H9 (cell line): ENCODE data around the gene VASH1. TPM values are rescaled to one million over a fixed set of nuclear protein-coding genes. Genes with fewer than 3 reads are reported as not detected.

Experiments
- DNase-seq: peaks from one replicate; pipeline ENCODE4 v3.0.0-alpha.2; 2017
- H2AFZ ChIP-seq: one replicate; pipeline ENCODE4 v1.6.1; 2013; ENCODE audit warnings: mild to moderate bottlenecking, low read length, control low read depth, moderate library complexity
- H2AK5ac ChIP-seq: 2 replicates; pipeline ENCODE4 v1.6.1; 2013; ENCODE audit warnings: low read length, control low read depth, mixed read lengths; ENCODE audit not compliant: insufficient read length
- H2BK120ac ChIP-seq: one replicate; pipeline ENCODE4 v1.6.1; 2013; ENCODE audit warnings: low read depth, mild to moderate bottlenecking, low read length, control low read depth, inconsistent platforms; ENCODE audit not compliant: poor library complexity, severe bottlenecking
- H2BK12ac ChIP-seq: 2 replicates; pipeline ENCODE4 v1.6.1; 2013; ENCODE audit warnings: low read length, control low read depth, mixed read lengths, low read depth; ENCODE audit not compliant: insufficient read length
- H2BK15ac ChIP-seq: 2 replicates; pipeline ENCODE4 v1.6.1; 2013; ENCODE audit warnings: low read depth, low read length, control low read depth
- H2BK20ac ChIP-seq: one replicate; pipeline ENCODE4 v1.6.1; 2013; ENCODE audit warnings: low read depth, mild to moderate bottlenecking, low read length, control low read depth, inconsistent platforms; ENCODE audit not compliant: poor library complexity, severe bottlenecking
- H2BK5ac ChIP-seq: 2 replicates; pipeline ENCODE4 v1.6.1; 2013; ENCODE audit warnings: low read length, control low read depth, mixed read lengths; ENCODE audit not compliant: insufficient read length
- H3K14ac ChIP-seq: 2 replicates; pipeline ENCODE4 v1.6.1; 2013; ENCODE audit warnings: low read length, control low read depth; ENCODE audit not compliant: insufficient read depth
- H3K18ac ChIP-seq: 2 replicates; pipeline ENCODE4 v1.6.1; 2013; ENCODE audit warnings: low read depth, mild to moderate bottlenecking, mixed read lengths, low read length, control low read depth; ENCODE audit not compliant: insufficient read length
- H3K23ac ChIP-seq: 2 replicates; pipeline ENCODE4 v1.6.1; 2013; ENCODE audit warnings: low read length, control low read depth, mixed read lengths, low read depth; ENCODE audit not compliant: insufficient read length
- H3K23me2 ChIP-seq: 2 replicates; pipeline ENCODE4 v1.6.1; 2013; ENCODE audit warnings: low read depth, mild to moderate bottlenecking, mixed read lengths, low read length, control low read depth; ENCODE audit not compliant: insufficient read length, poor library complexity, severe bottlenecking
- H3K27ac ChIP-seq: 2 replicates; pipeline ENCODE4 v1.5.1; 2013; ENCODE audit warnings: low read length, control low read depth, mixed read lengths, low read depth; ENCODE audit not compliant: insufficient read length
- H3K27me3 ChIP-seq: 2 replicates; pipeline ENCODE4 v1.6.1; 2013; ENCODE audit warnings: low read length, control low read depth, inconsistent platforms; ENCODE audit not compliant: insufficient read depth
- H3K4ac ChIP-seq: 2 replicates; pipeline ENCODE4 v1.6.1; 2013; ENCODE audit warnings: low read depth, mild to moderate bottlenecking, control low read depth, inconsistent platforms, low read length, moderate library complexity
- H3K4me1 ChIP-seq: 2 replicates; pipeline ENCODE4 v1.6.1; 2013; ENCODE audit warnings: low read length, control low read depth, inconsistent platforms; ENCODE audit not compliant: insufficient read depth
- H3K4me2 ChIP-seq: 2 replicates; pipeline ENCODE4 v1.6.1; 2013; ENCODE audit warnings: low read length, control low read depth, mixed read lengths; ENCODE audit not compliant: insufficient read length, insufficient read depth
- H3K56ac ChIP-seq: 2 replicates; pipeline ENCODE4 v1.6.1; 2013; ENCODE audit warnings: low read depth, mild to moderate bottlenecking, mixed read lengths, low read length, control low read depth; ENCODE audit not compliant: insufficient read length
- H3K79me1 ChIP-seq: 2 replicates; pipeline ENCODE4 v1.6.1; 2013; ENCODE audit warnings: low read depth, mild to moderate bottlenecking, moderate library complexity, low read length, control low read depth, inconsistent platforms; ENCODE audit not compliant: insufficient read depth, poor library complexity, severe bottlenecking
- H3K79me2 ChIP-seq: 2 replicates; pipeline ENCODE4 v1.6.1; 2013; ENCODE audit warnings: low read length, control low read depth, inconsistent platforms; ENCODE audit not compliant: insufficient read depth
- H3K9ac ChIP-seq: 2 replicates; pipeline ENCODE4 v1.6.1; 2013; ENCODE audit warnings: low read length, control low read depth, mixed read lengths; ENCODE audit not compliant: insufficient read length; ENCODE audit errors: extremely low read depth
- H3K9me3 ChIP-seq: one replicate; pipeline ENCODE4 v1.6.1; 2013; ENCODE audit warnings: low read depth, low read length, inconsistent platforms; ENCODE audit not compliant: control insufficient read depth
- H3T11ph ChIP-seq: one replicate; pipeline ENCODE4 v1.6.1; 2013; ENCODE audit warnings: mild to moderate bottlenecking, low read length, control low read depth, inconsistent platforms
- H4K20me1 ChIP-seq: one replicate; pipeline ENCODE4 v1.6.1; 2013; ENCODE audit not compliant: control insufficient read depth, insufficient read length, insufficient read depth
- H4K5ac ChIP-seq: 2 replicates; pipeline ENCODE4 v1.6.1; 2013; ENCODE audit warnings: low read depth, mild to moderate bottlenecking, mixed read lengths, low read length, control low read depth; ENCODE audit not compliant: insufficient read length
- H4K8ac ChIP-seq: replicated peaks from 2 replicates; pipeline ENCODE4 v1.6.1; 2013; ENCODE audit warnings: low read length, control low read depth, mixed read lengths, low read depth; ENCODE audit not compliant: insufficient read length
- H4K91ac ChIP-seq: 2 replicates; pipeline ENCODE4 v1.6.1; 2013; ENCODE audit warnings: low read depth, mild to moderate bottlenecking, moderate library complexity, mixed read lengths, low read length, control low read depth; ENCODE audit not compliant: insufficient read length
- H3K27ac Mint-ChIP-seq, 3 experiments: 2 replicates in 2 of 3; 3 replicates in 1 of 3; pipeline ENCODE4 v1.8.0; 2020 to 2021; ENCODE audit warnings: mixed read lengths in 3 of 3, mild to moderate bottlenecking in 1 of 3, moderate library complexity in 1 of 3
- H3K27me3 Mint-ChIP-seq: 2 replicates; pipeline ENCODE4 v1.8.0; 2021; ENCODE audit warnings: low read depth, mild to moderate bottlenecking, moderate library complexity, mixed read lengths
- H3K36me3 Mint-ChIP-seq, 3 experiments: 2 replicates in 2 of 3; 3 replicates in 1 of 3; pipeline ENCODE4 v1.8.0; 2020 to 2021; ENCODE audit warnings: low read depth in 3 of 3, mixed read lengths in 3 of 3; ENCODE audit not compliant: insufficient read depth in 1 of 3
- H3K4me1 Mint-ChIP-seq, 2 experiments: 2 replicates each; pipeline ENCODE4 v1.8.0; 2020; ENCODE audit warnings: mixed read lengths in 2 of 2
- H3K4me3 Mint-ChIP-seq, 2 experiments: 2 replicates in 1 of 2; 3 replicates in 1 of 2; pipeline ENCODE4 v1.8.0; 2020 to 2021; ENCODE audit warnings: mild to moderate bottlenecking in 2 of 2, mixed read lengths in 2 of 2, moderate library complexity in 1 of 2
- H3K9me3 Mint-ChIP-seq, 2 experiments: 2 replicates in 1 of 2; 3 replicates in 1 of 2; pipeline ENCODE4 v1.8.0; 2020; ENCODE audit warnings: mild to moderate bottlenecking in 2 of 2, mixed read lengths in 2 of 2, moderate library complexity in 1 of 2
- WGBS: extraction: QIAGEN DNeasy Blood & Tissue Kit; methylation state at CpG from one replicate; pipeline ENCODE4 v1.1.7; 2013; ENCODE audit warnings: missing lambda C conversion rate, low lambda C conversion rate, mixed read lengths; ENCODE audit not compliant: insufficient read length; ENCODE audit errors: extremely low coverage; 5-methylcytosine and 5-hydroxymethylcytosine counted together
- total RNA-seq: library from RNA; stranded (reverse); gene quantifications from 2 replicates; pipeline ENCODE4 v1.2.1, GENCODE V29; 2021
- TF ChIP-seq, protein P1 (sequence below): fragments of 200-600 bp; sonication (generic); conservative IDR thresholded peaks from 3 replicates; pipeline ENCODE4 v1.8.0; 2021; ENCODE audit warnings: antibody characterized with exemption, mild to moderate bottlenecking

Gene VASH1
- total RNA-seq, 1 experiment from 2014 or later: 5.8 TPM

DNA sequence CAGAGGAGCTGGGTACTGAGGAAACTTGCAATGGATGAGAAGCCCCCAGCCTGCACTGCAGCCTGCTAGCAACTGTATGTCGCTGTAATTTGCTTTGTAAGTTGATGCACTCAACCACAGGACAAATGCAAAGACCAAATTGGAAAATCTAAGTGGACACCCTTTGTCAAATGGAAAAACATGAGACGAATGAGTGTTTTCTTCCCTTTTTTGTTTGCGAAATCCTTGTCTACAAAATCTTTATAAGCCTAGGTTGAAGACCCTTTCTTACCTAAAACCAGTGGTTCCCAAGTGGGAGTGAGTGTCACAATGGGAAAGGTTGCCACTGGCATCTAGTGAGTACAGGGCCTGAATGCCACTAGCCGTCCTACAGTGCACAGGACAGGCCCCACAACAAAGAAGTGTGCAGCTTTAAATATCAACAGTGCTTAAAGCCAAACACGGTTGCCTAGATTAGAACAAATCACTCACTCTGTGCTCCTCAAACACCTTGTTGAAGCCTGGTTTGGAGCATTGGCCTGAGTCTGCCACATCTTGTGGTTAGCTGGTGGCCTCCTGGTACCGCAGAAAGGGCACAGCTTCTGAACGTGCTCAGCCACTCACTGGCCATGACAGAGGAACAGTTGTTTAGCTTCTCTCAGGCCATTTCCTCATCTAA, 7.6 kb upstream of the VASH1 start:
- H3K4ac ChIP-seq: no peak overlapping the region
- peaks cover 29% of the 10 kb centered on the region for H3K27me3 Mint-ChIP-seq
- no peak overlapping the region for H3K23ac ChIP-seq
- no peaks in the 10 kb centered on the region for H3K4me1 Mint-ChIP-seq
- peaks cover 8 to 11% of the 10 kb centered on the region in 2 experiments; a peak in 4 of 5 replicates for H3K9me3 Mint-ChIP-seq
- no peaks in the 10 kb centered on the region for H3K4me1 ChIP-seq
- WGBS: no CpG with 5 or more reads among the region's 7 CpGs
- no peak overlapping the region for H4K91ac ChIP-seq
- H3K23me2 ChIP-seq: no peaks in the 10 kb centered on the region
- H3K9me3 ChIP-seq: no peaks in the 10 kb centered on the region
- H3K9ac ChIP-seq: no peak overlapping the region
- H3K56ac ChIP-seq: no peak overlapping the region
- H3K79me1 ChIP-seq: no peaks in the 10 kb centered on the region
- H3K27ac ChIP-seq: no peak overlapping the region
- no peak overlapping the region for H3K4me2 ChIP-seq
- no peak overlapping the region for H4K5ac ChIP-seq
- no peaks in the 10 kb centered on the region for H3K79me2 ChIP-seq
- H2BK5ac ChIP-seq: no peak overlapping the region
- no peak for DNase-seq
- TF ChIP-seq, protein P1, sequence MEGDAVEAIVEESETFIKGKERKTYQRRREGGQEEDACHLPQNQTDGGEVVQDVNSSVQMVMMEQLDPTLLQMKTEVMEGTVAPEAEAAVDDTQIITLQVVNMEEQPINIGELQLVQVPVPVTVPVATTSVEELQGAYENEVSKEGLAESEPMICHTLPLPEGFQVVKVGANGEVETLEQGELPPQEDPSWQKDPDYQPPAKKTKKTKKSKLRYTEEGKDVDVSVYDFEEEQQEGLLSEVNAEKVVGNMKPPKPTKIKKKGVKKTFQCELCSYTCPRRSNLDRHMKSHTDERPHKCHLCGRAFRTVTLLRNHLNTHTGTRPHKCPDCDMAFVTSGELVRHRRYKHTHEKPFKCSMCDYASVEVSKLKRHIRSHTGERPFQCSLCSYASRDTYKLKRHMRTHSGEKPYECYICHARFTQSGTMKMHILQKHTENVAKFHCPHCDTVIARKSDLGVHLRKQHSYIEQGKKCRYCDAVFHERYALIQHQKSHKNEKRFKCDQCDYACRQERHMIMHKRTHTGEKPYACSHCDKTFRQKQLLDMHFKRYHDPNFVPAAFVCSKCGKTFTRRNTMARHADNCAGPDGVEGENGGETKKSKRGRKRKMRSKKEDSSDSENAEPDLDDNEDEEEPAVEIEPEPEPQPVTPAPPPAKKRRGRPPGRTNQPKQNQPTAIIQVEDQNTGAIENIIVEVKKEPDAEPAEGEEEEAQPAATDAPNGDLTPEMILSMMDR: no peak
- H2BK15ac ChIP-seq: no peak overlapping the region
- no peak overlapping the region for H3K27ac Mint-ChIP-seq
- H3K4me3 Mint-ChIP-seq: no peak overlapping the region
- H3K14ac ChIP-seq: no peak overlapping the region
- H4K8ac ChIP-seq: no peak overlapping the region
- H3T11ph ChIP-seq: no peak overlapping the region
- H4K20me1 ChIP-seq: no peaks in the 10 kb centered on the region
- H3K36me3 Mint-ChIP-seq: peaks cover 0 to 3% (median 0%) of the 10 kb centered on the region in 3 experiments; a peak in 1 of 7 replicates
- H2AK5ac ChIP-seq: no peak overlapping the region
- H2AFZ ChIP-seq: no peak overlapping the region
- no peak overlapping the region for H2BK20ac ChIP-seq
- H2BK120ac ChIP-seq: no peak overlapping the region
- no peaks in the 10 kb centered on the region for H3K27me3 ChIP-seq
- no peak overlapping the region for H3K18ac ChIP-seq
- H2BK12ac ChIP-seq: no peak overlapping the region
